ENCODE results near the gene LRRC57.

DNA sequence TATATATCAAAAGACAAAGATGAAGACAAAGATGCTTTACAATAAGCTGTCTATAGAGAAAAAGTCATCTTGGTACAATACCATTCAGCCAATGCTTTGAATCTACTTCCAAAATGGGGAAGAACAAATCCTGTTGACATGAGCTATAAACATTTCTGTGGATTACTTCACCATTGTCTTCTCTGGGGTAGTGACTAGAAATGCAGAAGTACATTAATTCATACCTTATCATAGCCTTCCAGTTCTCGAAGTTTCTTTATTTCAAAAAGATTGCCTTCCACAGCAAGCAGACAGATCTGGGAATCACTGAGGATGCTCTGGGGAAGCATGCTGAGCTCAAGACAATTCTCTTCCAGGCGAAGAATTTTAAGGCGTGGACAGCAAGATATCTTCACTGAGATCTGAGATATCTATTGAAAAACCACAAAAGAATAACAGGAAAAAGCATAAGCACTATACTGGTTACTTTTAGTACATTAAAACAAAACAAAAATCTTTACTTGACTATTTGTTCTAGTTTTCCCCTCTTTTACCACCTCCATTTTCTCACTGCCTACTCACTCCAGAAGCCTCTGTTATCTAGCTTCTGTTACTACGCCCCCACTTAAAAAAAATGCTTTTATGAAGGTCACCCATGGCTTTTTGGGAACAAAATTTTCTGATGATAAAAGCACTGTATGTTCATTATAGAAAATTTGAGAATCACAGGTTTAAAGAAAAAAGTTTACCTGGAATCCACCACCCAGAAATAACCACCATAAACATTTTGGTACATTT, 3.6 kb downstream of the LRRC57 start:
- TF ChIP-seq, protein P1, sequence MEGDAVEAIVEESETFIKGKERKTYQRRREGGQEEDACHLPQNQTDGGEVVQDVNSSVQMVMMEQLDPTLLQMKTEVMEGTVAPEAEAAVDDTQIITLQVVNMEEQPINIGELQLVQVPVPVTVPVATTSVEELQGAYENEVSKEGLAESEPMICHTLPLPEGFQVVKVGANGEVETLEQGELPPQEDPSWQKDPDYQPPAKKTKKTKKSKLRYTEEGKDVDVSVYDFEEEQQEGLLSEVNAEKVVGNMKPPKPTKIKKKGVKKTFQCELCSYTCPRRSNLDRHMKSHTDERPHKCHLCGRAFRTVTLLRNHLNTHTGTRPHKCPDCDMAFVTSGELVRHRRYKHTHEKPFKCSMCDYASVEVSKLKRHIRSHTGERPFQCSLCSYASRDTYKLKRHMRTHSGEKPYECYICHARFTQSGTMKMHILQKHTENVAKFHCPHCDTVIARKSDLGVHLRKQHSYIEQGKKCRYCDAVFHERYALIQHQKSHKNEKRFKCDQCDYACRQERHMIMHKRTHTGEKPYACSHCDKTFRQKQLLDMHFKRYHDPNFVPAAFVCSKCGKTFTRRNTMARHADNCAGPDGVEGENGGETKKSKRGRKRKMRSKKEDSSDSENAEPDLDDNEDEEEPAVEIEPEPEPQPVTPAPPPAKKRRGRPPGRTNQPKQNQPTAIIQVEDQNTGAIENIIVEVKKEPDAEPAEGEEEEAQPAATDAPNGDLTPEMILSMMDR (IDR thresholded peaks at IDR 0.05) = no peak
- TF ChIP-seq EZH2phosphoT487 (IDR thresholded peaks at IDR 0.05) = no peak

Data from neural progenitor cell (in vitro differentiated cells).